GM23338 (cell line): ENCODE results near the gene SELENOS. TPM values are rescaled to one million over a fixed set of nuclear protein-coding genes. Genes with fewer than 3 reads are reported as not detected.

ENCODE experiments used
- ATAC-seq: fragments of 200-7000 bp; cut with Tn5 transposase; 3 replicates; pipeline ENCODE4 v1.9.1; 2020
- DNase-seq: peaks from one replicate; pipeline ENCODE4 v3.0.0-alpha.2; 2015; ENCODE audit warnings: low spot score
- H2AFZ ChIP-seq: fragments of 200-600 bp; sonication (generic); 2 replicates; pipeline ENCODE4 v1.8.0; 2016; ENCODE audit warnings: antibody characterized with exemption, mild to moderate bottlenecking, moderate library complexity
- H3F3A ChIP-seq: fragments of 200-600 bp; sonication (generic); replicated peaks from 2 replicates; pipeline ENCODE4 v1.8.0; 2017; ENCODE audit warnings: antibody characterized with exemption, mixed run types, low read depth
- H3K27ac ChIP-seq: fragments of 200-600 bp; sonication (generic); 2 replicates; pipeline ENCODE4 v1.6.1; 2016; ENCODE audit warnings: low read depth
- H3K27me3 ChIP-seq: fragments of 200-600 bp; sonication (generic); 2 replicates; pipeline ENCODE4 v1.8.0; 2016; ENCODE audit warnings: mild to moderate bottlenecking, mixed run types, moderate library complexity; ENCODE audit not compliant: insufficient read depth
- H3K36me3 ChIP-seq: fragments of 200-600 bp; sonication (generic); 2 replicates; pipeline ENCODE4 v1.8.0; 2016; ENCODE audit warnings: mild to moderate bottlenecking; ENCODE audit not compliant: insufficient read depth
- H3K4me1 ChIP-seq: fragments of 200-600 bp; sonication (generic); 2 replicates; pipeline ENCODE4 v1.8.0; 2016; ENCODE audit warnings: mild to moderate bottlenecking, moderate library complexity; ENCODE audit not compliant: insufficient read depth
- H3K4me2 ChIP-seq: fragments of 200-600 bp; sonication (generic); 2 replicates; pipeline ENCODE4 v1.7.1; 2017; ENCODE audit warnings: mixed run types
- H3K4me3 ChIP-seq: fragments of 200-600 bp; sonication (generic); 2 replicates; pipeline ENCODE4 v1.6.1; 2016; ENCODE audit warnings: mixed run types
- H3K79me2 ChIP-seq: fragments of 200-600 bp; sonication (generic); replicated peaks from 2 replicates; pipeline ENCODE4 v1.8.0; 2017; ENCODE audit warnings: mild to moderate bottlenecking; ENCODE audit not compliant: insufficient read depth
- H3K9me2 ChIP-seq: fragments of 200-600 bp; sonication (generic); 2 replicates; pipeline ENCODE4 v1.8.0; 2017; ENCODE audit not compliant: insufficient read depth
- H4K20me1 ChIP-seq: fragments of 200-600 bp; sonication (generic); replicated peaks from 2 replicates; pipeline ENCODE4 v1.8.0; 2017; ENCODE audit warnings: mild to moderate bottlenecking; ENCODE audit not compliant: insufficient read depth
- H3K27ac Mint-ChIP-seq: 2 replicates; pipeline ENCODE4 v1.8.0; 2020; ENCODE audit warnings: inconsistent platforms, mild to moderate bottlenecking, moderate library complexity, mixed read lengths
- H3K27me3 Mint-ChIP-seq: 3 replicates; pipeline ENCODE4 v1.8.0; 2022; ENCODE audit warnings: low read depth, mild to moderate bottlenecking, moderate library complexity, mixed read lengths, inconsistent platforms; ENCODE audit not compliant: insufficient read depth, poor library complexity
- H3K36me3 Mint-ChIP-seq: 3 replicates; pipeline ENCODE4 v1.8.0; 2021; ENCODE audit warnings: low read depth, mild to moderate bottlenecking, inconsistent platforms, moderate library complexity, mixed read lengths
- H3K4me1 Mint-ChIP-seq: 3 replicates; pipeline ENCODE4 v1.8.0; 2020; ENCODE audit warnings: mild to moderate bottlenecking, inconsistent platforms, mixed read lengths
- H3K4me3 Mint-ChIP-seq: 3 replicates; pipeline ENCODE4 v1.8.0; 2021; ENCODE audit warnings: moderate library complexity, mild to moderate bottlenecking, inconsistent platforms, mixed read lengths
- H3K9me3 Mint-ChIP-seq: 3 replicates; pipeline ENCODE4 v1.8.0; 2020; ENCODE audit warnings: moderate library complexity, mild to moderate bottlenecking, inconsistent platforms, mixed read lengths
- CREB1 ChIP-seq: fragments of 250-450 bp; sonication (Bioruptor Pico); IDR thresholded peaks from 2 replicates; pipeline ENCODE4 v1.5.0; 2020; ENCODE audit warnings: low read depth, mild to moderate bottlenecking, moderate library complexity
- ETS1 ChIP-seq: IDR thresholded peaks from 2 replicates; pipeline ENCODE4 v1.6.1; 2016; ENCODE audit warnings: antibody characterized with exemption
- EZH2 ChIP-seq: fragments of 200-600 bp; sonication (generic); IDR thresholded peaks from one replicate; pipeline ENCODE4 v1.8.0; 2017; ENCODE audit warnings: antibody characterized with exemption, mild to moderate bottlenecking, low read depth; ENCODE audit not compliant: unreplicated experiment
- EZH2phosphoT487 ChIP-seq: fragments of 200-600 bp; sonication (generic); IDR thresholded peaks from one replicate; pipeline ENCODE4 v1.8.1; 2018; ENCODE audit warnings: antibody characterized with exemption; ENCODE audit not compliant: unreplicated experiment
- JUNB ChIP-seq: IDR thresholded peaks from one replicate; pipeline ENCODE4 v1.6.1; 2016; ENCODE audit warnings: antibody characterized with exemption; ENCODE audit not compliant: unreplicated experiment
- STAT1 ChIP-seq: IDR thresholded peaks from one replicate; pipeline ENCODE4 v1.6.1; 2016; ENCODE audit warnings: antibody characterized with exemption; ENCODE audit not compliant: unreplicated experiment
- ZNF114 ChIP-seq: fragments of 250-450 bp; sonication (Bioruptor Pico); IDR thresholded peaks from 2 replicates; pipeline ENCODE4 v1.5.0; 2020; ENCODE audit warnings: mild to moderate bottlenecking, moderate library complexity
- ZNF462 ChIP-seq: fragments of 250-450 bp; sonication (Bioruptor Pico); IDR thresholded peaks from 2 replicates; pipeline ENCODE4 v1.5.0; 2020; ENCODE audit warnings: mild to moderate bottlenecking, moderate library complexity
- polyA plus RNA-seq: library from polyadenylated mRNA; unstranded; fragments of >200 nt; fragmentation: Nextera tagmentation; extraction: Ambion mirVana; gene quantifications from 2 replicates; pipeline ENCODE4 v1.2.1, GENCODE V29; 2016
- total RNA-seq: library from RNA; depleted of rRNA; stranded (reverse); fragments of >200 nt; shearing (Covaris generic); gene quantifications from 2 replicates; pipeline ENCODE4 v1.2.3, GENCODE V29; 2014

Gene SELENOS
- total and polyA plus RNA-seq, 2 experiments from 2014 or later: 37.0 to 106 TPM

- TF ChIP-seq ETS1 (peak; percentile 93), ZNF462 (CRISPR knock-in tag) (no peak), EZH2phosphoT487 (no peak), EZH2 (no peak)
Observed at GRCh38 chr15:101294731-101295606, 17.7 kb upstream of the SELENOS start, which contains the start of gene SNRPA1 (continued).

- H3K27ac Mint-ChIP-seq: no peak overlapping the region
- H3K27ac ChIP-seq: no peak overlapping the region
Observed at GRCh38 chr15:101293122-101293521, 15.8 kb upstream of the SELENOS start.

More at GRCh38 chr15:101293122-101293521, 15.8 kb upstream of the SELENOS start:
- H3K27me3 Mint-ChIP-seq: no peaks in the 10 kb centered on the region
- no peaks in the 10 kb centered on the region; the same call in 1 of the 2 replicates for H3F3A ChIP-seq
- H3K36me3 ChIP-seq: peaks cover 13% of the 10 kb centered on the region; the same call in 1 of the 2 replicates
- H3K27me3 ChIP-seq: no peaks in the 10 kb centered on the region
- H2AFZ ChIP-seq: no peak overlapping the region
- H3K9me2 ChIP-seq: no peaks in the 10 kb centered on the region
- peak overlapping the region; percentile 84 for H3K4me2 ChIP-seq
- H3K79me2 ChIP-seq: peaks cover 75% of the 10 kb centered on the region
- H3K9me3 Mint-ChIP-seq: no peaks in the 10 kb centered on the region
- H3K4me3 ChIP-seq: peak overlapping the region; percentile 96
- no peak for DNase-seq
- H3K4me1 Mint-ChIP-seq: peaks cover 10% of the 10 kb centered on the region
- TF ChIP-seq EZH2 (no peak), CREB1 (CRISPR knock-in tag) (no peak), ZNF114 (CRISPR knock-in tag) (no peak), STAT1 (no peak), JUNB (no peak)
- H4K20me1 ChIP-seq: peaks cover 29% of the 10 kb centered on the region
- no peak for ATAC-seq
- peak overlapping the region; percentile 99 for H3K4me3 Mint-ChIP-seq
- peaks cover 30% of the 10 kb centered on the region for H3K36me3 Mint-ChIP-seq
- H3K4me1 ChIP-seq: peaks cover 4% of the 10 kb centered on the region; the same call in 1 of the 2 replicates
